Hematopoietic multipotent progenitor cell treated with erythropoietin and hydrocortisone succinate and interleukin-3 and kit ligand, for 17 days (in vitro differentiated cells): Measurements from ENCODE around the gene TRERF1.

ENCODE experiments used
- DNase-seq: peaks from one replicate; pipeline ENCODE4 v3.0.0-alpha.2; 2015; ENCODE audit warnings: low spot score

The TRERF1 gene

DNA sequence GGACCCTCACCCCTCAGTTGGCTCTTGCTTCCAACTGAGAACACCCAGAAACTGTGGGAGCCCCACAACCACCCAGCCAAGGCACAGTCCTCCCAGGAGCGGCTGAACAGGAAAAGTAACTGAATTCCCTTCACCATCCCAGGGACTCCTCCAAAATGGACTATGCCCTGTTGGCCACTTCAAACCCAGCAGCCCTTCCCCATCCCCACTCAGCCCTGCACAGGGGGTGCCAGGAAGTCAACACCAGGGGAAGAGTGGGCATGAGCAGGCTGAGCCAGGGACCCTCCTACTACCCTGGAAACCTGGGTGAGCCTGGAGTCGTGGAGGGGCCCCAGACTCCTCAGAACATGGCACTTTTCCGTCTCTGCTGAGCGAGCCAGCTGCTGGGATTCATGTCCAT is 267.3 kb downstream of the TRERF1 start:
- DNase-seq: no peak

GRCh38 chr6:42182101-42182500 is 269.6 kb downstream of the TRERF1 start:
- no peak for DNase-seq

DNA sequence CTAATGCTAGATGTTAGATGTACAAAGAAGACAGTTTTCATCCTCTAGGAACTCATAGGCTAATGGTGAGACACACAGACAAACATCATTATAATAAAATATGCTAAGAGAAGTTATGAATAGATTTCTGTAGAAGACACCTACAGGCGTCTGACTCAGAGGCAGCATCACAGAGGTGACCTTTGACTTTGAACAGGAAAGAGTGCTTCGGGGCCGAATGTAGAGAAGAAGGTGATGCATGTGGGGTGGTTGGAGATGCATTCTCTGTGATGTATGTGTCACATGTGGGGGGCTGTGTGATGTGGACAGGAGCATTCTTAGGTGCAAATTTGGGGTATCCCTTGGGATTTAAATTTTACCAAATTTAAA is 271.8 kb downstream of the TRERF1 start:
- DNase-seq: no peak

- DNase-seq: no peak
Observed at GRCh38 chr6:42179261-42179944, 272.3 kb downstream of the TRERF1 start.

DNA sequence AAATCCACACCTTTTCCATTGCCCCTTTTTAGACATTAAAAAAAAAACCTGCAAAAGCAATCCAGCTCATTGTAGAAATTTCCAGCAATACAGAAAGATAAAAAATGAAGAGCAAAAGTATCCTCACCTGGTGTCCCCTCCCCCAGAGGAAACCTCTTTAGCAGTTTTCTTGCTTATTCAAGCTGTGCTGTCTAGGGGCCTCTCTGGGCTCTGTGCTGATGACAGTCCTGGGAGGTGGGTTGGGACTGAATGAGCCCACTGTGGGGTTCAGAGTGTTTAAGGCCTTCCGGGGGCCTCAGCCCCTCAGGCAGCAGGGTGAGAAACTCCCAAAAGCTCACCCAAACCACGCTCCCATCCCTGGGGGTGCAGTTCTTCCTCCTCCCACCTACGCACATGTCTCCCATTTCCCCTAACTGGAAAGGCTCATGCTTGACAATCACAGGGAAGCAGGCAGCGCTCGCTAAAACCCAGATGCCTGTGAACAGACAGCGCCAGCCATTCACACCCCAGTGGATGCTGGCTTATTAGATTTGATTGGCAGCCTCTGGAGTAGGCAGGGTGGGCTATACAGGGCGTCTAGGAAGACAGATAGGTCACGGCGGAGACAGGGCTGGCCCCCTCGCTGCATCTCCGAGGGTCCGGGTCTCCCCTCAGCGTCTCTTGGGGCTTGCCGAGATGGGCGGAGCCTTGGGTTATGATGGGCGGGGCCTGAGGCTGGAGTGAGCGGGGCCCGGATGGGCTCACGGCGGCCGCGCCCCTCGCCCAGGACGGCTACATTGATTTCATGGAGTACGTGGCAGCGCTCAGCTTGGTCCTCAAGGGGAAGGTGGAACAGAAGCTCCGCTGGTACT is 274.0 kb downstream of the TRERF1 start:
- no peak for DNase-seq

GRCh38 chr6:42176981-42177380 is 274.7 kb downstream of the TRERF1 start:
- no peak for DNase-seq

DNA sequence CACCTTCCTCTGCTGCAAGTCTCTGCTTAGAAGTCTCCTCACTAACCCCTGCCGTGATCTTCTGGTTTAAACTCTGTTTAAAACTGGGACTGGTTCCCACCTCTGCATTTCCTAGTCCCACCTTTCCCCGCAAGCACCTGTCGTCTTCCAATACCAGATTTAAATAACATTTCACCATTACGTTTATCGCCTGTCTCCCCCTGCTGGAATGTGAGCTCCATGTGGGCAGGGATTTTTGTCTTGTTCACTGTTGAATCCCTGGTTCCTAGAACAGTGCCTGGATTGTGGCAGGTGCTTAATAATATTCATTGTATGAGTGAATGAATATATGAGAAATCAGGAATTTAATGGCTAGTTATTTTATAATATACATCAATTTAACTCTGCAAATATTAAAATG is 275.9 kb downstream of the TRERF1 start:
- DNase-seq: no peak
